AG09319 (cell line): ENCODE data around the gene VAMP1.

Experiments
- DNase-seq: peaks from one replicate; pipeline ENCODE4 v3.0.0-alpha.2; 2010; ENCODE audit warnings: low read depth; ENCODE audit errors: extremely low read depth
- CTCF ChIP-seq: IDR thresholded peaks from 2 replicates; pipeline ENCODE4 v1.5.1; 2011; ENCODE audit warnings: low read depth, mild to moderate bottlenecking, inconsistent platforms, low read length, moderate library complexity

The VAMP1 gene

GRCh38 chr12:6466184-6466573 is 4.3 kb downstream of the VAMP1 start:
- DNase-seq, result no peak
- no peak for TF ChIP-seq CTCF

- TF ChIP-seq CTCF, result peak; percentile 96
- peak; percentile 47 for DNase-seq
Measured at GRCh38 chr12:6465467-6466183, 4.9 kb downstream of the VAMP1 start.

- TF ChIP-seq CTCF, result no peak
Measured at GRCh38 chr12:6464531-6464930, 5.9 kb downstream of the VAMP1 start.

GRCh38 chr12:6463858-6464257 is 6.6 kb downstream of the VAMP1 start:
- no peak for TF ChIP-seq CTCF
- DNase-seq, result no peak

More at GRCh38 chr12:6464531-6464930, 5.9 kb downstream of the VAMP1 start:
- DNase-seq, result no peak

GRCh38 chr12:6463216-6463615 is 7.3 kb downstream of the VAMP1 start:
- DNase-seq, result no peak
- no peak for TF ChIP-seq CTCF

GRCh38 chr12:6462234-6462995 is 8.1 kb downstream of the VAMP1 start:
- no peak for TF ChIP-seq CTCF
- DNase-seq, result no peak

- DNase-seq, result no peak
- TF ChIP-seq CTCF, result no peak
Measured at GRCh38 chr12:6461401-6462233, 8.9 kb downstream of the VAMP1 start.
